GM12864 (cell line): Measurements from ENCODE around the gene TSPAN14.

Experiments
- DNase-seq: peaks from one replicate; pipeline ENCODE4 v3.0.0-alpha.2; 2011; ENCODE audit warnings: low read depth
- H3K4me3 ChIP-seq: 2 replicates; pipeline ENCODE4 v1.5.1; 2011; ENCODE audit warnings: mild to moderate bottlenecking, low read depth, low read length, control low read depth
- TF ChIP-seq, protein P1 (sequence below): IDR thresholded peaks from 2 replicates; pipeline ENCODE4 v1.5.1; 2011; ENCODE audit warnings: low read depth, mild to moderate bottlenecking, moderate library complexity, low read length, control low read depth, inconsistent platforms; ENCODE audit errors: missing control alignments

TSPAN14 gene, protein sequence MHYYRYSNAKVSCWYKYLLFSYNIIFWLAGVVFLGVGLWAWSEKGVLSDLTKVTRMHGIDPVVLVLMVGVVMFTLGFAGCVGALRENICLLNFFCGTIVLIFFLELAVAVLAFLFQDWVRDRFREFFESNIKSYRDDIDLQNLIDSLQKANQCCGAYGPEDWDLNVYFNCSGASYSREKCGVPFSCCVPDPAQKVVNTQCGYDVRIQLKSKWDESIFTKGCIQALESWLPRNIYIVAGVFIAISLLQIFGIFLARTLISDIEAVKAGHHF

DNA sequence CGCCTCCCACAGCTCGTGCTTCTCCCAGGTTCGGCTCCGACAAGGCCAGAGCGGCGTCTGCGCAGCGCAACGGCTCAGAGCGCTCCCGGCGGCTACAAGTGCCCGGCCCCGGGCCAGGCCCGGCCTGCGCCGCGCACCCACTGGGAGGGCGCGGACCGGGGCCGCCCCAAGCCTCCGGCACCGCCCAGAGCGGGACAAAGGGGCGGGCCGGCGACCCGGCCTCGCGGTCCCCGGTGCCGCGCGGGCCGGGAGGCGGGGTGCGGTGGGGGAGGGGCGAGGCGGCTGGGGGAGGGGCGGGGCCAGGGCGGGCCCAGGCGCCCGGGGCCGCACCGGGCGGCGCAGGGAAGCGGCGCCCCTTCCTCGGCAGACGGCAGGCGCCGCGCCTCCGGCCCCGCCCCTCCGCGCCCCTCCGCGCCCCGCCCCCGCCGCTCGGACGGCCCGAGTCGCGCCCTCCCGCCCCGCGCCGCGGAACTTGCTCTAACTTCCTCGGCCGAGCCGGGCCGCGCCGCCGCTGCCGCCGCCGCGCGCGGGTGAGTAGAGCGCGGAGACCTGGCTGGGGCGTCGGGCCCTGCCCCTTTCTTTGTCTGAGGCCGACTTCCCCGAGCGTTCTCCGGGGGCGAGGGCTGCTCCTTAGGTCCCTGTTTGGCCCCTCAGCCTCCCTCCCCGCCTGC lies at the start of gene TSPAN14:
Gene TSPAN14, plus strand, starts transcription at position 469 of the 671 bp plus-strand sequence. CDS start 34,924 bp downstream, outside the sequence.
- TF ChIP-seq, protein P1, sequence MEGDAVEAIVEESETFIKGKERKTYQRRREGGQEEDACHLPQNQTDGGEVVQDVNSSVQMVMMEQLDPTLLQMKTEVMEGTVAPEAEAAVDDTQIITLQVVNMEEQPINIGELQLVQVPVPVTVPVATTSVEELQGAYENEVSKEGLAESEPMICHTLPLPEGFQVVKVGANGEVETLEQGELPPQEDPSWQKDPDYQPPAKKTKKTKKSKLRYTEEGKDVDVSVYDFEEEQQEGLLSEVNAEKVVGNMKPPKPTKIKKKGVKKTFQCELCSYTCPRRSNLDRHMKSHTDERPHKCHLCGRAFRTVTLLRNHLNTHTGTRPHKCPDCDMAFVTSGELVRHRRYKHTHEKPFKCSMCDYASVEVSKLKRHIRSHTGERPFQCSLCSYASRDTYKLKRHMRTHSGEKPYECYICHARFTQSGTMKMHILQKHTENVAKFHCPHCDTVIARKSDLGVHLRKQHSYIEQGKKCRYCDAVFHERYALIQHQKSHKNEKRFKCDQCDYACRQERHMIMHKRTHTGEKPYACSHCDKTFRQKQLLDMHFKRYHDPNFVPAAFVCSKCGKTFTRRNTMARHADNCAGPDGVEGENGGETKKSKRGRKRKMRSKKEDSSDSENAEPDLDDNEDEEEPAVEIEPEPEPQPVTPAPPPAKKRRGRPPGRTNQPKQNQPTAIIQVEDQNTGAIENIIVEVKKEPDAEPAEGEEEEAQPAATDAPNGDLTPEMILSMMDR, result no peak
- no peak for DNase-seq
- H3K4me3 ChIP-seq, result peak within 1 kb of the TSS; percentile 70

DNA sequence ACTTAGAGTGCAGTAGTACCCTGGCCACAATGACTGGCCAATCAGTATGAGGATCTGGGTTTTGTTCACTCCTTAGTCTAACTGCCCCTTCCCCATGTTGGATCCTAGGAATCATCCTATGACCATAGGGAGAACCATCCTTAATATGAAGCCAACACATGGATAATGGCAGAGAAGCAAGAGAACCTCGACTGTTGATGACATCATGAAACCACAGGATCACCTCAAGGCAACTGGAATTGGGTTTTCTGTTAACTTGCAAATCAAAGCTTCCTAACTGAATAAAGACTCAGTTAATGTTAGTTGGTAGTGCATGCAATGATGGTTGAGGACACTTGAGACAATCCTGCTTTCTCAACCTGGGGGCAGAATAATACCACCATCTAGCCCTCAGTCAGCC lies 49.1 kb upstream of the TSPAN14 start:
- TF ChIP-seq, protein P1, result no peak
- DNase-seq, result no peak
- H3K4me3 ChIP-seq, result no peak overlapping the region

DNA sequence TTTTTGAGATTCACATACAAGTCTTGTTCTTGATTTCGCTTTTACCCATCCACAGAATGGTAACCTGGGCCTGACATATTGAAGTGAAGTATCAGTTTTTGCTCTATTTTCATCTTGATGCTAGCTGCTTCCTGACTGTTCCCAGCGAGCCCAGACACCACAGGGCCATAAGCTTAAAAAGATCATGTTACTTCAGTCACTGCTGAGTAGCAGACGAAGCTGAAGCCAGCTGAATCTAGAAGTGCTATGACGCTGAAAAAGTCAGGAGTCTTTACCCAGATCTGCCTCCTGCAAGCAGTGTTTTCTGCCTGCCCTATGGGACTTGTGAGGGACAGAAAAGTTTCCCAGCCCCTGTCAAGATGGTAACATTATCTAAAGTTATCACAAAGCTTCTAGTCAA lies 48.5 kb upstream of the TSPAN14 start:
- TF ChIP-seq, protein P1, result no peak
- no peak overlapping the region for H3K4me3 ChIP-seq
- DNase-seq, result no peak

DNA sequence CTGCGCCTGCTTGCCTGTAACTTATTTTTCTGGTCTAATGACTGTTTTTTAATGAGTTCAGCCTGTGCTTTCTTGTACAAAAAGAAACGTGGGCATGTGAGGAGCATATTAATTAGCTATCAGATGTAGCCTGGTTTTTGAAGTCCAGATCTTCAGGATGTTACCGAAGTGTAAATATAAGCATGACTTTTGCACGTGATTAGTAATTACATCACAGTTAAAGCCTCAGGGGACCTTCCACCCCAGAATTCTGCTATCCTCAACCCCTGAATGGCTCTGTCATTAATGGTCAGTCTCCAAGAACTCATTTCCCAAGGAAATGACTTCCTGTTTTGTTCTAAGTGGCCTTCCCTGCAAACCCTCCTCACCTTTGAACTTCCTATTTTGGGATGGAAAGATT lies 47.9 kb upstream of the TSPAN14 start:
- TF ChIP-seq, protein P1, result no peak
- DNase-seq, result no peak
- no peak overlapping the region for H3K4me3 ChIP-seq

DNA sequence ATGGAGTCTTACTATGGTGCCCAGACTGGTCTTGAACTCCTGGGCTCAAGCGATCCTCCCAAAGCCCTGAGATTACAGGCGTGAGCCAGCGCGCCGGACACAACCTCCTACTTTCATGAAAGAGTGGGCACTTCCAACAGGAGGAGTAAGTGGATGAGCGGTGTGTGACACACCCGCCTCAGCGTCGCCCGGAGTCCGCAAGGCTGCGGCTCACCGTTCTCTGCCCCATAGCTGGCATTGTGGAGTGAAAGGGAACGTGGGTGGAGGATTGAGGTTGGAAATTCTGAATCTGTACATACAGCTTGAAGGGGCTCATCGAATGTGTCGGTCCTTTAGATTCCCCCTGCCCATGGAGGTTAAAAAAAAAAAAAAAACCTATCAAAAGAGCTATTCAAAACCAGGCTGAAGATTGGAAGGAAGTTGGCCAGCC lies 46.3 kb upstream of the TSPAN14 start:
- TF ChIP-seq, protein P1, result no peak
- no peak for DNase-seq
- peak overlapping the region; percentile 68 for H3K4me3 ChIP-seq

DNA sequence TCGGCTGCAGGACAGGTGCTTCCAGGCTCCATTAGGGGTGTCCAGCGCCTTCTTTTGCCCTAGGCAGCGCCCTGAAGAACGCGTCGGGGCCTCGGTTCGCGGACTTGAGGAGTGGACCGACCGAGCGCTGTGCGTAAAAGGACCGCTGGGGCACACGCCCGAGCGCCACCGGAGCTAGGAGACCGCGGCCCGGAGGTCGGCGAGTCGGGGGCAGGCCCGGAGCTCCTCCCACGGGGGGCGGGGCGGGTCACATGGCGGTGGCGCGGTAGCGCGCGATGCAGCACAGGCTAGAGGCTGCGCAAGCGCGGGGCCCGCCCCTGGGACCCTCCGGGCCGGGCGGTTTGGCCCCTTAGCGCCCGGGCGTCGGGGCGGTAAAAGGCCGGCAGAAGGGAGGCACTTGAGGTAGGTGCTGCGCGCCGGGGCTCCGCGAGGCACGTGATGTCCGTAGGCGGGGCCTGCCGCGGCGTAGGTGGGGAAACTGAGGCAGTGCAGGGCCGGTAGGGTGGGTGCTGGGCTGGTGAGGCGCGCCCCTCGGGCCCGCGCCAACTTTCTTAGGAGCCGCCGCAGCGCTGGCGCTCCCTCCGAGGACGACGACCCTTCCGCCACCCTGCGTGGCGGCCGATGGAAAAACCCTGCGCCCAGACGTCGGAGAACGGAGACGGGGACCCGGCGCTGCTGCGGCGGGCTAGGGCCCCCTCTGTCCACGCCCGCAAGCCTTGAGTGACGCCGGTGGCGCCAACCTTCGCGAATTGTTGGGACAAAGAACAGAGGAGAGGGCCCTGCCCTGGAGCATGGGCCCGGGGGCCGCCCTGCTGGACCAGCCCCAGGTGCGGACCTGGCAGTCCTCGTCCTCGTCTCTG lies 45.6 kb upstream of the TSPAN14 start, which contains the start of gene PRXL2A:
Gene PRXL2A, plus strand, starts transcription at position 310 of the 860 bp plus-strand sequence. CDS start 11,917 bp downstream, outside the sequence.
- DNase-seq, result no peak
- H3K4me3 ChIP-seq, result peak within 1 kb of the TSS; percentile 68
- TF ChIP-seq, protein P1, result no peak
